Psoas muscle (tissue), 8 donors: Measurements from ENCODE around the gene ANXA3. TPM values are rescaled to one million over a fixed set of nuclear protein-coding genes. Genes with fewer than 3 reads are reported as not detected.

Experiments
- ATAC-seq, 4 donors: fragments of 200-7000 bp; cut with Tn5 transposase; one replicate each; pipeline ENCODE4 v1.9.1; 2020; ENCODE audit warnings: moderate library complexity in 3 of 4, mild to moderate bottlenecking in 2 of 4
- DNase-seq, 2 donors: peaks; one replicate each; pipeline ENCODE4 v3.0.0-alpha.2; 2020
- H3K27ac ChIP-seq: fragments of 200-600 bp; one replicate; pipeline ENCODE4 v1.8.0; 2022
- H3K27me3 ChIP-seq, 3 donors: fragments of 200-600 bp in 1 of 3; one replicate each; pipeline versions ENCODE4 v1.6.1 to v1.8.0; 2013 to 2022; ENCODE audit warnings: low read length in 2 of 3, mild to moderate bottlenecking in 2 of 3, moderate library complexity in 1 of 3; ENCODE audit not compliant: insufficient read depth in 3 of 3
- H3K36me3 ChIP-seq, 2 donors: fragments of 200-600 bp in 1 of 2; one replicate each; pipeline versions ENCODE4 v1.6.1 to v1.8.0; 2013 to 2022; ENCODE audit warnings: low read depth in 1 of 2, mild to moderate bottlenecking in 1 of 2, moderate library complexity in 1 of 2; ENCODE audit not compliant: insufficient read depth in 1 of 2
- H3K4me1 ChIP-seq: fragments of 200-600 bp; one replicate; pipeline ENCODE4 v1.8.0; 2022
- H3K4me3 ChIP-seq: fragments of 200-600 bp; one replicate; pipeline ENCODE4 v1.8.0; 2022; ENCODE audit warnings: mild to moderate bottlenecking
- H3K9me3 ChIP-seq: fragments of 200-600 bp; one replicate; pipeline ENCODE4 v1.8.0; 2022
- WGBS, 3 donors: extraction: QIAGEN DNeasy Blood & Tissue Kit; methylation state at CpG; one replicate each; pipeline versions ENCODE4 v1.1.6 to v1.1.7; 2013; 5-methylcytosine and 5-hydroxymethylcytosine counted together
- intact Hi-C, 2 donors: fragments of 100-400 bp; cut with DNase I; formaldehyde crosslinking; loops; one replicate each; pipeline versions ENCODE4 v1.11.0 to v1.14.2; 2022
- polyA plus RNA-seq, 3 donors: library from polyadenylated mRNA; stranded (reverse); fragments of 200-250 nt; gene quantifications; one replicate each; pipeline ENCODE4 v1.2.3, GENCODE V29; 2013
- total RNA-seq, 4 donors: library from RNA; stranded (reverse); fragmentation: NEBNext Ultra II Directional in 2 of 4; extraction: Animal tissue kit (Norgen Biotek cat#: 25700) in 2 of 4; gene quantifications; one replicate each; pipeline versions ENCODE4 v1.2.1 to v1.2.4, GENCODE V29; 2021 to 2023
- TF ChIP-seq, protein P1 (sequence below): fragments of 200-600 bp; IDR thresholded peaks from one replicate; pipeline ENCODE4 v1.8.0; 2022; ENCODE audit warnings: antibody characterized with exemption
- donor health status: healthy with polysubstance abuse.
- donor health status: DM: no; HTN: no; CAD: no; lungs with moderate emphysema.
- donor health status: Bipolar disorder and iron deficiency.
- donor health status: healthy.
- donor health status: DM: yes; HTN: yes; CAD: no.
- donor health status: DM: no; HTN: no; CAD: no.
- donor health status: DM: no; HTN: no; CAD: no.
- donor health status: DM: yes; HTN: yes; CAD: no.

The ANXA3 gene
- total and polyA plus RNA-seq, 7 donors: 11.8 to 27.6 (median 18.1) TPM

GRCh38 chr4:78518561-78518960, 33.0 kb upstream of the ANXA3 start:
- no peak for ATAC-seq
- intact Hi-C loops: loop anchor here (5.0 kb wide), 2 partner anchors 461 to 561 kb away; partner anchors contain the start of gene FRAS1 (in 1 of the 2)

GRCh38 chr4:78519962-78520361, 31.6 kb upstream of the ANXA3 start:
- Histone ChIP-seq H3K27me3 (no peaks in the 10 kb centered on the region), H3K4me1 (no peaks in the 10 kb centered on the region), H3K9me3 (no peaks in the 10 kb centered on the region), H3K36me3 (peaks cover 0 to 3% of the 10 kb centered on the region in 2 donors), H3K4me3 (no peak overlapping the region), H3K27ac (no peak overlapping the region)
- ATAC-seq (no peak), DNase-seq (no peak)
- 82 to 86% (median 86%) methylated on average over 3 of the region's 3 CpGs for WGBS, 3 donors
- intact Hi-C loops: loop anchor here (5.0 kb wide), 2 partner anchors 463 to 563 kb away; partner anchors contain the start of gene FRAS1 (in 1 of the 2)
- TF ChIP-seq, protein P1, sequence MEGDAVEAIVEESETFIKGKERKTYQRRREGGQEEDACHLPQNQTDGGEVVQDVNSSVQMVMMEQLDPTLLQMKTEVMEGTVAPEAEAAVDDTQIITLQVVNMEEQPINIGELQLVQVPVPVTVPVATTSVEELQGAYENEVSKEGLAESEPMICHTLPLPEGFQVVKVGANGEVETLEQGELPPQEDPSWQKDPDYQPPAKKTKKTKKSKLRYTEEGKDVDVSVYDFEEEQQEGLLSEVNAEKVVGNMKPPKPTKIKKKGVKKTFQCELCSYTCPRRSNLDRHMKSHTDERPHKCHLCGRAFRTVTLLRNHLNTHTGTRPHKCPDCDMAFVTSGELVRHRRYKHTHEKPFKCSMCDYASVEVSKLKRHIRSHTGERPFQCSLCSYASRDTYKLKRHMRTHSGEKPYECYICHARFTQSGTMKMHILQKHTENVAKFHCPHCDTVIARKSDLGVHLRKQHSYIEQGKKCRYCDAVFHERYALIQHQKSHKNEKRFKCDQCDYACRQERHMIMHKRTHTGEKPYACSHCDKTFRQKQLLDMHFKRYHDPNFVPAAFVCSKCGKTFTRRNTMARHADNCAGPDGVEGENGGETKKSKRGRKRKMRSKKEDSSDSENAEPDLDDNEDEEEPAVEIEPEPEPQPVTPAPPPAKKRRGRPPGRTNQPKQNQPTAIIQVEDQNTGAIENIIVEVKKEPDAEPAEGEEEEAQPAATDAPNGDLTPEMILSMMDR: no peak

More at GRCh38 chr4:78518561-78518960, 33.0 kb upstream of the ANXA3 start:
- Histone ChIP-seq H3K36me3 (peaks cover 0 to 3% of the 10 kb centered on the region in 2 donors), H3K4me1 (no peaks in the 10 kb centered on the region), H3K27me3 (no peaks in the 10 kb centered on the region), H3K9me3 (no peaks in the 10 kb centered on the region), H3K4me3 (no peak overlapping the region), H3K27ac (no peak overlapping the region)
- no peak for DNase-seq
- TF ChIP-seq, protein P1: no peak
- 65 to 76% (median 71%) methylated on average over 3 of the region's 3 CpGs for WGBS, 3 donors

DNA sequence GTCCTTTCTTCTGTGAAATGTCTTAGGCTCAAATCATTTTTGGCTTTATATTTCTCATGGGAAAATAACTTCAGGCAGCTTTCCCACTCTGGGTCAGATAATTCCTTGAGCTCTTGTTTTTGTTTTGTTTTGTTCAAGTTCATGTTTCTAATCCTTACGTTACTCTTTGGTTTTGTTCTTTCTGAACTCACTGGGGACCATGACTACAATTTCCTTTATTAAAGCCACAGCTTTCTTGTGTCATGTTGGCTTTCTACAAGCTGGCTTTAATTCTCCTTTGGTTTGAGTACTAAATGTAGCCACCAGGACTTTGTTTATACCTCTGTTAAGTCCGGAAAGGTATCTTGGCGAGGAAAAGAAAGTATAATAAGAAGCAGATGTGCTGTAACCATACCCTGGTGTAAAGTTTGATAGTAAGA, 30.8 kb upstream of the ANXA3 start:
- Histone ChIP-seq H3K9me3 (no peaks in the 10 kb centered on the region), H3K27me3 (no peaks in the 10 kb centered on the region), H3K4me1 (no peaks in the 10 kb centered on the region), H3K4me3 (no peak overlapping the region), H3K27ac (no peak overlapping the region), H3K36me3 (peaks cover 0 to 3% of the 10 kb centered on the region in 2 donors)
- WGBS, 3 donors: 50 to 61% (median 59%) methylated on average over 3 of the region's 3 CpGs
- TF ChIP-seq, protein P1: no peak
- DNase-seq (no peak), ATAC-seq (no peak)
- intact Hi-C loops: no loop called here

GRCh38 chr4:78524009-78524408, 27.6 kb upstream of the ANXA3 start:
- no peak overlapping the region for H3K27ac ChIP-seq
- H3K4me3 ChIP-seq: no peak overlapping the region
- DNase-seq (no peak), ATAC-seq (no peak)
- H3K36me3 ChIP-seq: peaks cover 0 to 3% of the 10 kb centered on the region in 2 donors
- WGBS, 3 donors: 0 to 100% (median 94%) methylated on average over 1 of the region's 1 CpG
- intact Hi-C loops: no loop called here
- H3K9me3 ChIP-seq: no peaks in the 10 kb centered on the region
- TF ChIP-seq, protein P1: no peak
- no peaks in the 10 kb centered on the region for H3K27me3 ChIP-seq
- H3K4me1 ChIP-seq: no peaks in the 10 kb centered on the region

DNA sequence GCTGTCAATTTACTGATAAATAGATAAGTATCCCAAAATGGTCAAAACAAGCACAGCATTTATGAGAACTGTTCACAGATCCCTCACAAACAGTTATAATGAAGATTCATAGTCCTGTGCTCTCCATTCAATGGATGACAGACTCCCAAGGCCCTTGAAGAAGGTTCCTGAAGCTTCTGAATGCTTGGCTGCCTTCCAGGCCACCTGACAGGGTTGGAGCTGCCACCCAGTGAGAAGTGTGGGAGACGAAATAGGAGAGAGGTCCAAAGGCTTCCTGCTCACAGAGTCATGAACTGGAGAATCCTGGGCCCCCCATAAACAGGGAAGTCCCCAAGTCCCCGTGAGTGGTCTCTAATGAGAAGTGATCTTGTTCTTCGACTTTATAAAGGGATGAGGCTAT, 26.0 kb upstream of the ANXA3 start:
- Histone ChIP-seq H3K9me3 (no peaks in the 10 kb centered on the region), H3K27ac (no peak overlapping the region), H3K4me1 (no peaks in the 10 kb centered on the region), H3K27me3 (no peaks in the 10 kb centered on the region), H3K36me3 (no peaks in the 10 kb centered on the region), H3K4me3 (no peak overlapping the region)
- intact Hi-C loops: no loop called here
- TF ChIP-seq, protein P1: no peak
- 71 to 80% (median 78%) methylated on average over 3 of the region's 3 CpGs for WGBS, 3 donors
- no peak for DNase-seq
- no peak for ATAC-seq
